Large intestine (tissue), 3 donors: ENCODE measurements around the gene ZIC4. TPM values are rescaled to one million over a fixed set of nuclear protein-coding genes. Genes with fewer than 3 reads are reported as not detected.

ENCODE experiments used
- DNase-seq, 2 donors: peaks; one replicate each; pipeline versions ENCODE4 v3.0.0 to v3.0.0-alpha.2; 2013
- H3K27ac ChIP-seq: one replicate; pipeline ENCODE4 v1.5.1; 2013; ENCODE audit warnings: low read length
- H3K27me3 ChIP-seq: 2 replicates; pipeline ENCODE4 v1.6.1; 2013; ENCODE audit warnings: low read length; ENCODE audit not compliant: control insufficient read depth, insufficient read depth
- H3K36me3 ChIP-seq: 2 replicates; pipeline ENCODE4 v1.6.1; 2013; ENCODE audit warnings: low read length; ENCODE audit not compliant: control insufficient read depth, insufficient read depth
- H3K4me1 ChIP-seq: one replicate; pipeline ENCODE4 v1.6.1; 2013; ENCODE audit warnings: low read length; ENCODE audit not compliant: control insufficient read depth, insufficient read depth
- H3K4me3 ChIP-seq: one replicate; pipeline ENCODE4 v1.5.1; 2013; ENCODE audit warnings: low read length
- H3K9me3 ChIP-seq: one replicate; pipeline ENCODE4 v1.6.1; 2013; ENCODE audit warnings: mild to moderate bottlenecking, low read depth, low read length, moderate library complexity; ENCODE audit not compliant: control insufficient read depth
- WGBS: methylation state at CpG from one replicate; pipeline ENCODE4 v1.1.5; 2013; ENCODE audit warnings: low lambda C conversion rate; ENCODE audit not compliant: insufficient coverage; 5-methylcytosine and 5-hydroxymethylcytosine counted together
- polyA plus RNA-seq: library from polyadenylated mRNA; unstranded; fragments of 120-200 nt; gene quantifications from one replicate; pipeline ENCODE4 v1.2.1, GENCODE V29; 2013

Gene ZIC4
- polyA plus RNA-seq, 1 donor = not detected

DNA sequence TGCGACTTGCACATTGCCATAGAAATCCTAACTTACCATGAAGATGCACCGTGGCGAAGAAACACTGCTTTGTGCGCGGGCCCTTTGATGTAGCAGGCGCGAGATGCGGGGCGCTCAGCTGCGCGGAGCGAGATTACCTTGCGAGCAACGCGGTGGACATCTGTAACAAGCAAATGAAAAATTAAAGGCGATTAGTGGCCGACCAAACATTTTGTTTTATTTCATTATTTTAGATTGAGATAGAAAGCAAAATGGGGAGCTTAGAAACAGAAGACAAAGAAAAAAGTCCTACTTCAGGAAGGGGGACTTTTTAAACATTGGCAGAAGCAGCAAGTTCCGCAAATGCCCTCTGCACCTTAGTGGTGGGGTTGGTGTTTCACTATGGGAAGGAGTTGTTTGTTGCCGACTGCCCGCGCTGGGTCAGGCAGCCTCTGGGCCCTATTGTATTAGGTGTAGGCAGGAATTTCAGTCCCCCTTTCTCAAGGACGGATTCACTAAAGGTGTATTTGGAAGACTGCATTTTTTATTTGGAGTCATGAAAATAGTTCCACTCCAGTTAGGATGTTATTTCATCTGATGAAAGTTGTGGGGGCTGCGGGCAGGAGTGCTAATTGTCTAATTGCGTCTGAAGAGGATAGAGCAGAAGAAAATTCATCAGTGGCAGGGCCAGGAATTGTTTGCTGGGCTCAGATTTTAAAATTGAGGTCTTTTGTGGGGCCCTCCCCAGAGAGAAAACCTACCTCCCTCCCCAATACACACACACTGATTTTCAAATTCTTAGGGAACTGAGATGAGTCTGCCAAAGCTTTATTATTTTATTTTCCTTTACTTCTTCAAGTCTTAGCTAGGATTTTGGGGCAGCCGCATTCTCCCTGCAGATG is 17.4 kb downstream of the ZIC4 start:
- Histone ChIP-seq H3K4me3 (no peak overlapping the region), H3K4me1 (no peaks in the 10 kb centered on the region), H3K9me3 (peaks cover 24% of the 10 kb centered on the region), H3K36me3 (no peaks in the 10 kb centered on the region), H3K27me3 (peaks cover 97% of the 10 kb centered on the region), H3K27ac (no peak overlapping the region)
- DNase-seq = no peak
- WGBS = 2% methylated on average over 7 of the region's 25 CpGs

DNA sequence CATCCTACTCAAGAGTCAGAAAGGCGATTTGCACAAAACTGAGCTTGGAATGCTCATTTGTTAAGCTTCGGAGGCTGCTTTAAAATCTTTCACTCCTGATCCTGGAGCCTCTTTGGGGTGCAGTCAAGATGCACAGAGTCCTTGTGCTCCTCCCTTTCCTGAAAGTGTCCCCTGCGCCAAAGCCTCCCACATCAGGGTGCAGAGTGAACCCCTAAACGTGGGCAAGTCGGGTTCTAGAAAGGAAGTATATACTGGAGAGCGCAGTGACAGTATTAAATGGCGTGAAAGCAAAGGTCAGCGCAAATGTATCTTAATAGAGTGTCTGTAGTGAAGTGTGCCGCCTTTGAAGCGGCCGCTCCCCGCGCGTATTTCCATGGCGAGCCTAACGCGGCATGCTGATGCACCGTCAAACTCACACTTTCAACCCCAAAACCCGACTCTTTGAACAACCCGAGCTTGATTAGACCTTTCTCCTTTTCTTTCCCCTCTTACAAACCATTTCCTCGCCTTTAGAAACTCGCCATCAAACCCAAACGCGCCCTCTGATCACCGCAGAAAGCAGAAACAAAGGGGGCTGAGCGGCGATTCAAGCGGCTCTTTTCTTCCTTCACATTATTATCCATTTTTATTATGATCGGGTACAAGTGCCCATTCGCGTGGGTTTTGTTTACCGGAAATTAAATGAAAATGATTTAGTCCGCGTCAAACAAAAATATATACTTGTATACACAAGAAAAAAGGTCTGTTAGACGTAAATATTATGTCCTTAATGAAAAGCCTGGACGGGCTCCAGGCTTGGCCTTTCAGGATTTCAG is 18.3 kb downstream of the ZIC4 start:
- WGBS = 10% methylated on average over 2 of the region's 36 CpGs
- Histone ChIP-seq H3K27me3 (peaks cover 97% of the 10 kb centered on the region), H3K4me1 (no peaks in the 10 kb centered on the region), H3K4me3 (no peak overlapping the region), H3K36me3 (no peaks in the 10 kb centered on the region), H3K27ac (no peak overlapping the region), H3K9me3 (peaks cover 16% of the 10 kb centered on the region)
- DNase-seq = no peak

DNA sequence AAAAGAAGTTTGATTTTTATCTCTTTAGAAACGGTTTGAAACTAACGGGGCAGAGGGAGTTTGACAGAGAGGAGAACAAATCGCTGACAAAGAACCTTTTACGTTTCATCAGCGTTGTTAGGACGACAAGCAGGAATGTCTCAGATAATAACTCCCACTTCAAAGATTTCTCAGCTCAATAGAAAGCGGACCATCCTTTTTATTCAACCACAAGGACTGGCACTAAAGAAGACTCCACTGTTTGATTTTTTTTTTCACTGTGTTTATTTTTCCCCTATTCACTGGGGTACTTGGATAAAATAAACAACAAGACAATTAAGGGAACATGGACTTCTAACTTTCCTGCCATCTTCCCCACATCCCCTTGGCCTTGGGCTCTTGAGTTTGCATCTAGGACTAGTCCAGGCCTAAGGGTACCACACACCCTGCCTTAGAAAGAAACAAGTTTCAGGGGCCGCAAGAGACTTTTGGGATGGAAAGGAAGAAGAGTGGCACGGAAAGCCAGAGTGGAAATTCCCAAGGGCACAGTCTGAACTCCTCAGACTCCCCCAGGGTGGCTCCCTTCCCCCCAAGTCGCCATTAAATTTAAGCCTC is 19.0 kb downstream of the ZIC4 start:
- H3K4me1 ChIP-seq = no peaks in the 10 kb centered on the region
- WGBS = no CpG with 5 or more reads among the region's 10 CpGs
- H3K4me3 ChIP-seq = no peak overlapping the region
- DNase-seq = no peak
- H3K9me3 ChIP-seq = peaks cover 13% of the 10 kb centered on the region
- peaks cover 97% of the 10 kb centered on the region for H3K27me3 ChIP-seq
- H3K36me3 ChIP-seq = no peaks in the 10 kb centered on the region
- no peak overlapping the region for H3K27ac ChIP-seq

DNA sequence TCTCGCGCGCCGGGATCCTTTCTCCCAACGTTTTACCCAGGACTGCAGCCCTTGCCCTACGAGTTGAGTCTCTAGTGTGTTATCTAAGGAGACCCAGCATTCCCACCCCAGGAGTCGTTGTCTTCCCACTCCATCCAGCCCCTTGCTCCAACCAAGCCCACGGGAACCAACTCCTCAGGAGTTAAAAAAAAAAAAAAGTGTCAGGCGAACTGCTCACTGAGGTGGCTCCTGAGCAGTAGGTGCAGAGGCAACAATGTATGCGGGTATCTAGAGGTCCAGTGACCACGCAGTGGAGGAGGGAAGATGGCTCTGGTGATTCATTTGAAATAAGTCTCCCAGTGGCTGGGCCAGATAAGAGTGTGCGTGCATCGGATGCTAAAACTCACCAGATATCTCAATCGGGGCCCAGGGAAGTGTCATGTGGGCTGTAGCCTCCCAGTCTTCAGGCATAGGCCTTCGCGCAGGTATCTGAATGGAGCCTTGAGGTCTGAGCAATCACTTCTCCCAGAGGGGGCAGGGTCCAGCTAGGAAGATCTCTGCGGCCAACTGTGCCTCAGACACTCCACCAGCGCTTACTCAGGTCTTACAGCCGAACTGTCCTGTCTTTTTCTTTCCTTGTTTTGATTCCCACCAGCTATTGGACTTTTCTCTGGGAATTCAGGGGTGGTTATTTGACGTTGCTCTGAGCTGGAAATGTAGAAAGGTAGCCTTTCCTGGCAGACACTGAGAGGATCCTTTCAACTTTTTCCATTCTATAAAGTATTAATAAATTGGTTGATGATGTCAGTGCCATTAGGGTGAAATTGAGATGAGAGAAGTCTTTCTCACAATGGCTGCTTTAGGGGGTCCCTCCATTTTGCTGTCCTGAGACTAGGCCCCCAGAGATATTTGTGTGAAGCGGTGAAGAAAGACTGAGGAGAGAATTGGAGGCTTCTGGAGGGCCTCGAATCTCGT is 21.0 kb downstream of the ZIC4 start:
- no CpG with 5 or more reads among the region's 23 CpGs for WGBS
- Histone ChIP-seq H3K36me3 (no peaks in the 10 kb centered on the region), H3K9me3 (no peaks in the 10 kb centered on the region), H3K4me3 (no peak overlapping the region), H3K27ac (no peak overlapping the region), H3K4me1 (no peaks in the 10 kb centered on the region), H3K27me3 (peaks cover 95% of the 10 kb centered on the region)
- DNase-seq = no peak

DNA sequence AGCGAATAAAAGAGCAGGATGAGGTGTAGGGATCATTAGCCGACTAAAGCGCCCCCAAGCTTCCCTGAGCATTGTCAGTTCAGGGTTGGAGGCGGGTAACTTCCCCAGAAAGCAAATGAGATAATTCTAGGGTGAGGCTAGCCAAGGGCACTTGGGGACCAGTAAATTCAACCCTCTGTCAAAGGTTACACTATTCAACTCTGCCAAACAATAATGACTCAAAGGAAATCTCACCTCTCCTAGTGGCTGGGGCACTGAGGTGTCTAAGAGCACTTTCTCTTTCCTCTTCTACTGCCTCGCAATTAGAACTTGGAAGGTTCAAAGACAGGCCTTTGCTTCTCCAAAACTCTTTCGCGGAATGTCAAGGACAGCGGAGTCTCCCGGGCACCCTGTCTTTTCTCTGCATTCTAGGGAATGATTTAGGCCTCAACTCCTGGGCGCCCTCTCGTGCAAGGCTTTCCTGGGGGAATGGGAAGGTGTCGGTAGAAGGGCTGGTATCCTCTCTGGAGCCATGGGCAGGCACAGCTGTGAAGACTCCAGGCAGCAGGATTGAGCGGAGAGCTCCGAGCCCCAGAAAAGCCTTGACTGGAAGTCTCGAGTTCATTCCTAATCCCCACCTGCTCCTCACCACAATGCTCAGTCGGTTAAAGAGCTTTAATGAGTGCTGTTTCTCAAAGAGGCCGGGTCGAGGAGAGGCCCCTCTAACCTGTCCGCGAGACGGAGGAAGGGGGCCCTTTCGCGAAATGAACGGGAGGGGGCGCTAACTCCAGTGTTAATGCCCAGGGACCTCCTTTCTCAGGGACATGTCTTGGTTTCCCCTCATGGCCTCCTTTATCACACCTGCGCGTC is 21.9 kb downstream of the ZIC4 start:
- Histone ChIP-seq H3K9me3 (no peaks in the 10 kb centered on the region), H3K4me3 (no peak overlapping the region), H3K27me3 (peaks cover 95% of the 10 kb centered on the region), H3K36me3 (no peaks in the 10 kb centered on the region), H3K27ac (no peak overlapping the region), H3K4me1 (no peaks in the 10 kb centered on the region)
- no peak for DNase-seq
- WGBS = 40% methylated on average over 1 of the region's 27 CpGs

DNA sequence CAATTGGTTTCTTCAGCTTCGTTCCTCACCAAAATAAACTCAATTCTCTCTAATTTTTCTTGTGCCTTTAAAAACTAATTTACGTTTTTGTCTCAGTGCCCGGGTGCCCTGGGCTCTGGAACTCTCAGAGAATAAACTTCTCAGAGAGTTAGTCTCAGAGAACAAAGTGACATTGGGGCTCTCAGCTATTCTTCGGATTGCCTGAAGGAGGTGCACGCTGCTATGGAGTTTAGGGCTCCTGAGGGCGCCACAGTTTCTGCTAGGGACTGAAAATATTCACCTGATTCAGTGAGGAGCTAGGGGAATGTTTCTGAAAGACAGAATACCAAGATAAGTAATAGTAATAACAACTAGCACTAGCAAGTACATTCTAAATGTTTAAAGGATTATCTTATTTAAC is 22.7 kb downstream of the ZIC4 start:
- WGBS = 20% methylated on average over 1 of the region's 6 CpGs
- H3K4me3 ChIP-seq = no peak overlapping the region
- no peaks in the 10 kb centered on the region for H3K36me3 ChIP-seq
- H3K4me1 ChIP-seq = no peaks in the 10 kb centered on the region
- no peak overlapping the region for H3K27ac ChIP-seq
- peaks cover 94% of the 10 kb centered on the region for H3K27me3 ChIP-seq
- H3K9me3 ChIP-seq = no peaks in the 10 kb centered on the region
- DNase-seq = no peak

DNA sequence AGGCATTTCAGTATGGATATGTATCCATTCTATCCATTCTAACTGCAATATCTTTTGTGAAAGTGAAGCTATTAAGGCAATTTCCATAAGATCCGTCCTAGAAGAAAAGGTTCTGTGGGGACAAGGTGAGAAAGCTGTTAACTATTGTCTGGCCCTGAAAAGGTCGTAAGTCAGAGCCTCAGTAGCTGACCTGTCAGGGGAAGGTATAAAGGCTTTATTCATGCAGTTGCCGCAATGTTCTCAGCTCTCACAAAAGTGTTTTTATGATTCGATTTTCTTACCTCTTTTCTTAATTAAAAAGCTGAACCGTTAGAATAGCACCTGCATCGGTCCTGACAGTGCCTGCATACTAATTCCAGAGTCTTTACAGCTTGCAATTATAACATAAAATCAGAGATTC is 24.7 kb downstream of the ZIC4 start:
- no peaks in the 10 kb centered on the region for H3K36me3 ChIP-seq
- WGBS = 4% methylated on average over 3 of the region's 6 CpGs
- no peak overlapping the region for H3K4me3 ChIP-seq
- H3K27ac ChIP-seq = no peak overlapping the region
- H3K9me3 ChIP-seq = no peaks in the 10 kb centered on the region
- H3K27me3 ChIP-seq = peaks cover 92% of the 10 kb centered on the region
- no peaks in the 10 kb centered on the region for H3K4me1 ChIP-seq
- DNase-seq = no peak

DNA sequence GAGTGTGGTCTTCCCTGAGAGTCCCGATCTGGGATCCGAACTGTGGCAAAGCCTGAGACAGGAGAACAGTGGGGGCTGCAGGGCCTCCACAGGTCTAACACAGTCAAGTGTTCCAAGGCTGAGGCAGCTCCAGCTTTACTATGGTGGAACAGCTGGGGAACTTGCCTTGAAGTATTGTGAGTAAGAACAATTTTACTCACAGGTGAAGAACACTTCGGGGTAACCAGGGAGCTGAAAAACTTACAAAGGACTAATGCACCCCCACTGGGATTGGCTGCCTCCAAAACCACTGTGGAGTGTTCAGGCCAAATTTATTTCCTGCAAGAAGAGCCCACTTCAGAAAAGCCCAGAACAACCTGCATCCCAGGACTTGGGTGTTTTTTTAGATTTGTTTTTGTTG is 25.4 kb downstream of the ZIC4 start:
- DNase-seq = no peak
- Histone ChIP-seq H3K9me3 (no peaks in the 10 kb centered on the region), H3K27ac (no peak overlapping the region), H3K27me3 (peaks cover 93% of the 10 kb centered on the region), H3K36me3 (no peaks in the 10 kb centered on the region), H3K4me3 (no peak overlapping the region), H3K4me1 (no peaks in the 10 kb centered on the region)
- no CpG with 5 or more reads among the region's 3 CpGs for WGBS

DNA sequence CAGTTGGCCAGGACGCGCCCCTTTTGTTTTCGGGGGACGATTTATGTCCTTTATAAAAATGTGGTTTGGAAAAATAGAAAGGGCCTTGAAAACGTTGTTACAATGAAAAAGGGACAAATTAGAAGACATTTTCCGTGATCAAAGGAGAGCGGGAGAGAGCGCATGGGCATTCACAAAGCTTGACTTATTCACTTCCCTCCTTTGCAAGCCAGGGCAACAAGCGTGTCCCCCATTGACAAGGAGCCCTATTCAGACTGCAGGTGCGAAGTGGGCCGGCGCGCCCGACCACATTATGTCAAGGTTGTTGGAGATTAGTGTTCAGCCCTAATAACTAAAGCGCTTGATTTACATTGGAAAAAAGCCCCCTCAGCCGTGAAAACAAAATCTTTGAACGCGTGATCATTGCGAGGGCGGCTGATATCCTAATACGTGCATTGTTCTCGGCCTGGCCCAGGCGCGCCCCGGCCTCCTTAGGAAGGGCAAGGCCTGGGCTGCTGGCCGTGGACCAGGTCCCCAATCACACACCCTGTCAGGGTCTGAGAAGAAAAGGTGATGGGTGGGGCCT is 25.9 kb downstream of the ZIC4 start:
- DNase-seq = no peak
- Histone ChIP-seq H3K36me3 (no peaks in the 10 kb centered on the region), H3K4me3 (no peak overlapping the region), H3K27ac (no peak overlapping the region), H3K9me3 (no peaks in the 10 kb centered on the region), H3K27me3 (peaks cover 91% of the 10 kb centered on the region), H3K4me1 (no peaks in the 10 kb centered on the region)
- WGBS = no CpG with 5 or more reads among the region's 26 CpGs
